HG03432 (cell line): ENCODE results near the gene PCBP2.
"Not testable (repeated sequence)": the region's sequence is repeated elsewhere in the genome, so short reads cannot be mapped to it uniquely, and the experiment has no call there.

Experiments
- ATAC-seq: cut with Tn5 transposase; IDR thresholded peaks from one replicate; pipeline ENCODE4 v1.9.1; 2021; ENCODE audit warnings: mild to moderate bottlenecking, moderate library complexity; ENCODE audit not compliant: unreplicated experiment

Gene PCBP2

GRCh38 chr12:53439582-53439981 lies 12.3 kb upstream of the PCBP2 start:
- not testable (repeated sequence) for ATAC-seq

- ATAC-seq = peak; percentile 98
These were observed 10.7 kb upstream of the PCBP2 start, which contains the start of gene PRR13 for GRCh38 chr12:53441040-53441833. PRR13 (plus strand) TSS chr12:53441734; CDS start chr12:53442715, 981 bp downstream.

- no peak for ATAC-seq
These were observed 7.9 kb upstream of the PCBP2 start for GRCh38 chr12:53443955-53444354.

DNA sequence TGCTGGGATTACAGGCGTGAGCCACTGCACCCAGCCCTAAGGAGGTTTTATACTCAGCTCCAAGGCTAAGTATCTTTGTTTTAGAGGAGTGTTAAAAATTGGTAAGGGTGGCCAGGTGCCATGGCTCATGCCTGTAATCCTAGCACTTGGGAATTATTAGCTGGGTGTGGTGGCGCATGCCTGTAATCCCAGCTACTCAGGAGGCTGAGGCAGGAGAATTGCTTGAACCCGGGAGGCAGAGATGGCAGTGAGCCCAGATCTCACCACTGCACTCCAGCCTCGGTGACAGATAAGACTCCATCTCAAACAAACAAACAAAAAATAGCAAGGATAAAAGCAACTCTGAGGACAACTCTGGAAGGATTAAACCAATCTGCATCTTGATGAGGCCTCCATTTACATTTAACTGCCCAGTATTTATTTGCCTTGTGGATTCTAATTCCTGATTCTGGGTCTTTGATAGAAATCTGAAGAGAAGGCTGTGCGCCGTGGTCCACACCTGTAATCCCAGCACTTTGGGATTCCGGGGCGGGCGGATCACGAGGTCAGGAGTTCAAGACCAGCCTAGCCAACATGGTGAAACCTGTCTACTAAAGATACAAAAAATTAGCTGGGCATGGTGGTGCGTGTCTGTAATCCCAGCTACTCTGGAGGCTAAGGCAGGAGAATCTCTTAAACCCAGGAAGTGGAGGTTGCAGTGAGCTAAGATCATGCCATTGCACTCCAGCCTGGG lies 7.1 kb upstream of the PCBP2 start:
- ATAC-seq = not testable (repeated sequence)

GRCh38 chr12:53450936-53451335 lies 966 bp upstream of the PCBP2 start:
- ATAC-seq = no peak

DNA sequence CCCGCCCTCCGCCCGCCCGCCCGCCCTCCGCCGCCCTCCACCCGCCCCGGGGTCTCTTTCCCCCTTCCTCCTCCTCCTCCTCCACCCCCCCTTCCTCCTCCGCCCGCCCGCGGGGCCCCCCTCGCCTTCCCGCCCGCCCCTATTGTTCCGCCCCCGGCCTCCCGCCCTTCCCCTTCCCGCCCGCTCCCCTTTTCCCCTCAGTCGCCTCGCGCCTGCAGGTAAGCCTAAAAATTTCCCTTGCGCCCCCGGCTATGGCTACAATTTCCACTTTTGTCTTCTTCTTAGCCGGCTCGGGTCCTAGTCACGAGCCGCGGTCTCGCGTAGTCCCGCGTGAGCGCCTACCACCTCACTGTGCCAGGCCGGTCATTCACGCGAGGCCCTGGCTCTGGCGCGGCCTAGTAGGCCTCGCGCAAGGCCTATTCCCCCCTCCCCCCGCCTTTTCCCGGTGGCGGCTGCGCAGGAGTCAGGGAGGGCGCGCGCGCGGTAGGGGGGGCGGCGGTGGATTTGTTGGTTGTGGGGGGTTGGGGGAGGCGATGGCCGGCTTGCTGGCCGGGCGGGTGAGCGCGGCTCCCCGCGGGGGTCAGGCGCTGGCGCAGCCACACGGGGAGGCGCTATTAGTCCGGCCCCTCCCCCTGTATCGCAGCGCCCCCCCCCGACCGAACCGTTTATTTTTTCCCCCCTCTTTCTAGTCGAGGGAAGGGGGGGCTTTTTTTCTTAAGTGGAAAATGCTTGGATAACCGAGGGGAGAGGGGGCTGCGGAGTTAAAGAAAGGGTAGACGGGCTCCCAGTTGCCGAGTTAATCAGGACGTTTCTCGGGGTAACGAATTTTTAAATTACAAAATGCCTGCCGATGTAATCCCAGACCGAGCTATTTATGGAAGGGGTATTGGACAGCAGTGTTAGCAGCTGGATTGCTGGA lies 516 bp downstream of the PCBP2 start:
- ATAC-seq = peak; percentile 31

DNA sequence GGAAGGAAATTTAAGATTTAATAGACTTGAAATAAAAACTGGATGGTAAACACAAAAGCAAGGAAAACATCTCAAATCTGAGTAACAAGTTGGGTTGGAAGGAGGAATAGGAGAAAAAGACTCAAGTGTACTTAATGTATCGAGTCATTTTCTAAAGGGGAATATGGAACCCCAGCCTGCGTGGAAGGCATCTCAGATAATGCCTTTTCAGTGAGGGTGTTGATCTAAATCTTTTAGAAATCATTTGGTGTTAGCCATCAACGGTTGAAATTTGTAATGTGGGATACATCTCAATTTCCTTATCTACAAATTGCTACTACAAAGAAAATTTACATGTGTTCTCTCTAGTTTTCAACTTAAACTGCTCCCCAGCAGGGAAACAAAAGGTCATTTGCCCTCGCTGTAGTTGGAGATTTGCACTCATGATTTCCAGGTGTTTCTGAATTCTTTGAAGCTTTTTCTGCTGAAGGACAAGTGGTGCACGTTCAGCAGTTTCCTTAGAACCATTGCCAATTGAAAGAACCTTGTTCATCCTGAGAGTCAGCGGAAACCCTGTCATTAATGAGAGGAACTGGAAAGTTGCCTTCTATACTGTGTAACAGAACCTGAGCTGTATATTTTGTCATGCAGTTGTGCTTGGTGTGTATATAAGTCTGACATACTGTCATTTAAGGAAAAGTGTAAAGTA lies 2.2 kb downstream of the PCBP2 start:
- no peak for ATAC-seq

DNA sequence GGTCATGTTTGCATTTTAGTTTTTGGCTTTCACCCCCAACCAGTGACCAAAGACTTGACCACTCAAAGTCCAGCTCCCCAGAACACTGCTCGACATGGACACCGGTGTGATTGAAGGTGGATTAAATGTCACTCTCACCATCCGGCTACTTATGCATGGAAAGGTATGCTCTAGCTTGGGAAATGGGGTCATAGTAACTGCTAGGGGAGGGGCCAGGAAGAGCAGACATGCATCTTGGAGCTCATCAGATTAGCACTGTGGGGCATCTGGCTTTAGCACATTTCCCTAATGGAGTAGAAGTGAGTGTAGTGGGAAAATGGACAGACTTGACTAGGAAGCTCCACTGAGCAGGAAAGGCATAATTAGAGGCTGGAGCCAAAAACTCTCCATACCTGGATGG lies 2.8 kb downstream of the PCBP2 start:
- ATAC-seq = no peak

DNA sequence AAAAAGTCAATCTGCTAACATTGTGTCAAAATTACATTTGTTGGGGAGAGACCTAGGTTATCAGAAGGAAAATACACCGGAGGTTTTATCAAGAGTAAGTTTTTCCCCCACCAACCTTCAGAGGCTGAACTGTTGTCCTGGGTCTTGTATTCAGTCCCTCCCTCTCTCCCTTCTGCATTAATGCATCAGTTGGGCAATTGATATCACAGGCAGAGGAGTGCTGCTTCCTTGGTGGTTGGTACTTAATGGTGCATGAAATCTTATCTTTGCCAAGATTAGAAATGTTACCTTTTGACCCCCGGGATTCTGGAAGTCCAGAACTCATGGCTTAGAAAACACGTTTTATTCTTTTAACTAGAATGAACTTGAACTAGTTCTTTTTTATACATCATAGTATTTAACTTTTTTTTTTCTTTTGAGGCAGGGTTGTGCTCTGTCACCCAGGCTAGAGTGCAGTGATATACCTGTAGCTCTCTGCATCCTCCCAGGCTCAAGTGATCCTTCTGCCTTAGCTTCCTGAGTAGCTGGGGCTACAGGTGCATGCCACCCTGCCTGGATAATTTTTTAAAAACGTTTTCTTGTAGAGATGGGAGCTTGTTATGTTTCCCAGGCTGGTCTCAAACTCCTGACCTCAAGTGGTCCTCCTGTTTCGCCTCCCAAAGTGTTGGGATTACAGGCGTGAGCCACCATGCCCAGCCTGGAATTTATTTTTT lies 4.9 kb downstream of the PCBP2 start:
- no peak for ATAC-seq

- ATAC-seq = no peak
These were observed 7.2 kb downstream of the PCBP2 start for GRCh38 chr12:53459097-53459496.

DNA sequence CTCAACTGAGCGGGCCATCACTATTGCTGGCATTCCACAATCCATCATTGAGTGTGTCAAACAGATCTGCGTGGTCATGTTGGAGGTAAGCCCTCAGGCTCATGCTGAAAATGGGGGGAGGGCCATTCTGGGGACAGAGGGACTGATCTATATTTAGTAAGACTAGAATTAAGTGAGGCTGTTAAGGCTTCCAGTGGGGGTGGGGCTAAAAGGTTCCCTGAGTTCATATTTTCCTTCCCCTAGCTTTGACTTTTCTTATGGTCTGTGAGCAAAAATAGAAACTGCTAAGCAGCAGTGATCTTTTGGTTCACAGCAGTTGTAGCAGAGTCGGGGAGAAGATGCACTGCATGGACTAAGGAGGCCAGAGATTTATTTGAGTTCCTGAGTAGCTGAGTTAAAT lies 9.2 kb downstream of the PCBP2 start:
- ATAC-seq = no peak

- ATAC-seq = no peak
These were observed 9.7 kb downstream of the PCBP2 start for GRCh38 chr12:53461591-53461990.

DNA sequence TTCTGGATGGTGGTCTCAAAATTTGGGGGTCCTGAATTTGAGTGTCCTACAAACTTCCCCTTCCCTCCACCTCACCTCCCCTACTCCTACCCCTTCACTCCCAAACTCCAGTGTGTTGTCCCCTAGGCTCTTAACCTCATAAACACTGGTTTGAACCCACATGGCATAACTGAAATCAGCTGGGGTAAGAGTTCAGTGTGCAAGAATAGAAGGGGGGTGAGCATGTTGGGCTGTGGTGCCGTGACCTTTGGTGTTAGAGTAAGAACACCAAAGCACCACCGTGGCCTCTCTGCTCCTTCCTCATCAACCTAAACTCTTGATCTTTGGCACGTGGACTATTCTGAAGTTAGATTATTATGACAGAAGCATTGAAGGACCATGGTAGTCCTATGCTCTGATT lies 11.0 kb downstream of the PCBP2 start:
- no peak for ATAC-seq

DNA sequence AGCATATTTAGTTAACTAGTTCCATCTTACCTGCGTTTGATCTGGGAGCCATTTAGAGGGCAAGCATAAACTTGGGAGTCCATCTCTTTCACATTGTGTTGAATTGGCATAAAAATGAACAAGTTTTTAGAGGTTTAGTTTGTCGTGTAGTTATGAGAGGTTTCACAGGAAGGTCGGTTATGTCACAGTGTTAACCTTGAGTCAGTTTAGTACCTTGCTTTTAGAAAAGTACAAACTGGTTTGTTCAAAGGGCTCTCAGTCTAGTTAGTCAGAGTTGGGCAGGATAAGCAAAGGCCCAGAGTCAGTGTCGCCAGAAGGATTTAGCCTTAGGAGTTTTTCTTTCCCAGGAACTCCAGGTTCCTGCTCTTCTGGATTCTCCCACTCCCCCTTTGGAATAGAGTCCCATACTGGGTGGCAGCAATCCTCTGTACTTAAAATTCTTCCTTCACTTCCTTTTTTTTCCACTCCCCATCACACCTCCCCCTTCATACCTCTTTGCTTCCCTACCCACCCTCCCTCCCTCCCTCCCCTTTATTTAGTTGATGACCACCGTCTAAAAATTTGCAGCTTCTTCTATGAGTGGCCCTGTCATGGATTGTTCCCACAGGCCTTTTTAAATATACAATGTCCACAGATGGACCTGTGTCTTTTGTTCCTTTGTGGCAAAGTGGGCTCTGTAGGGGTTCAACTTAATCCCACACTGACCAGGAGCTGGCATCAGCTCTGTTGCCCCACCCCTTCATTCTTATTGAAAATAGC lies 12.1 kb downstream of the PCBP2 start:
- ATAC-seq = no peak

GRCh38 chr12:53464685-53465418 lies 12.9 kb downstream of the PCBP2 start:
- ATAC-seq = no peak

- ATAC-seq = no peak
These were observed 13.8 kb downstream of the PCBP2 start for GRCh38 chr12:53465679-53466078.

GRCh38 chr12:53466640-53467039 lies 14.7 kb downstream of the PCBP2 start:
- ATAC-seq = no peak

DNA sequence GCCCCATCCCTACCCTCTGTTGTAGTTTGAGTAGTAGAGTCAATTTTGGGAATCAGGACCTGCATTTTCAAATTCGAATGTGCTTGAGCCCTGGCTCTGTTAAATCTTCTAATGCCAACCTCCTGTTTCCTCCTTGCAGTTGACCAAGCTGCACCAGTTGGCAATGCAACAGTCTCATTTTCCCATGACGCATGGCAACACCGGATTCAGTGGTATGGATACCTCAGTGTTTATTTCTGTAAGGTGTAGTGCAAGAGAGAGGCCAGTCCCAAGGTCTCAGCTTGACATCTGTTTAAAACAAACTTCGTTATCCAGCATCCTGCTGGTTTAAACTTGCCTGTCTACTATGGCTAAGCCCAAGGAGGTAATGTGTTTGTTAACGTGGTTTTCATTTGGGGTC lies 15.2 kb downstream of the PCBP2 start:
- ATAC-seq = no peak

DNA sequence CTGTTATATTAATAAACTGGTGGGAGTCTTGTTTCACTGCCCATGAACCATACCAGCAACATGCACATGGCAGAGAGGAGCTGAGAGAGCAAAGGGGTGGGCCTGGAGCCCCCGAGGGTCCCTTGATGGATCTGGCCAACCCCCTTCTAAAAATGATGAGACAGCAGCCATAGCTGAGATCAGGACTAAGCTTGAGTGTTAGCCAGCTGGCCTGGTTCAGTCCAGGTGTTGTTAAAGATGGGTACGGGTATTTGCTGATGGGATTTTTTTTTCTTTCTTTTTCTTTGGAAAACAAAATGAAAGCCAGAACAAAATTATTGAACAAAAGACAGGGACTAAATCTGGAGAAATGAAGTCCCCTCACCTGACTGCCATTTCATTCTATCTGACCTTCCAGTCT lies 16.0 kb downstream of the PCBP2 start:
- ATAC-seq = no peak
